Ovary (tissue), 3 donors: ENCODE results near the gene XXYLT1.

Source experiments
- EP300 ChIP-seq: sonication (generic); formaldehyde crosslinking; IDR thresholded peaks from one replicate; pipeline ENCODE4 v1.6.1; 2017; ENCODE audit warnings: antibody characterized with exemption
- POLR2A ChIP-seq: fragments of 450-650 bp; IDR thresholded peaks from one replicate; pipeline ENCODE4 v1.6.1; 2017; ENCODE audit warnings: antibody characterized with exemption, mild to moderate bottlenecking, moderate library complexity
- TF ChIP-seq, protein P1 (sequence below), 3 donors: fragments of 450-650 bp in 2 of 3; fragments of 200-600 bp in 1 of 3; IDR thresholded peaks; one replicate each; pipeline versions ENCODE4 v1.5.1 to v1.8.0; 2016 to 2022; ENCODE audit warnings: antibody characterized with exemption in 3 of 3, mild to moderate bottlenecking in 1 of 3
- donor health status: DM: no; HTN: no; CAD: no.

DNA sequence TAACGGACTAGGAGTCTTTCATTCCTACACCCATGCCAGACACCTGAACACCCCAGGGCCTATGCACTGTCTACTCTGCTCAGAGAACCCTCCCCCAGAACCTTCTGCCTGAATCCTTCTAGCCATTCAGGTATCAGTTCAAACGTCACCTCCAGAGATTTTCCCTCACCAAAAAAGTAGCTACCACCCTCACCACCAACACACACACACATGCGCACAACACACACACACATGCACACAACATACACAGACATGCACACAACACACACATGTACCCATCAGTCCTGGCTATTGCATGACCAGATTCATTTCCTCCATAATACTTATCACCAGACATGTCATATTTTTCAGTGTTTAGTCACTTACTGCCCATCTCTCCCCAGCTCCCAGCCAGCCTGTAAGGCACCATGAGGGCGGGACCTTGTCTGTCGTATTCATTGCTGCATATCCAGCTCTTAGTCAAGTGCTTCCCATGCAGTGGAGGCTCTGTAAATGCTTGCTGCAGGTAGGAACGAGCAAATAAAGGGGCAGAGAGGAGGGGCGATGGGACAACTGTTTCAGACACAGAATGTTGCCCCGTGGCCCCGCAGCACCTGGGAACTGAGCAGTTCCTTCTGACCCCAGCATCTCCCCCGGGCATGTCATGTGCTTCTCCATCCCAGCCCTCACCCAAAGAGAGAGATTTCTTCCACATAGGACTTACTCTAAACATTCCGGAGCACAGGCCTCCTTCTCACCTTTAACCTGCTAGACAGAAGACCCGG lies 29.2 kb downstream of the XXYLT1 start:
- TF ChIP-seq, protein P1, sequence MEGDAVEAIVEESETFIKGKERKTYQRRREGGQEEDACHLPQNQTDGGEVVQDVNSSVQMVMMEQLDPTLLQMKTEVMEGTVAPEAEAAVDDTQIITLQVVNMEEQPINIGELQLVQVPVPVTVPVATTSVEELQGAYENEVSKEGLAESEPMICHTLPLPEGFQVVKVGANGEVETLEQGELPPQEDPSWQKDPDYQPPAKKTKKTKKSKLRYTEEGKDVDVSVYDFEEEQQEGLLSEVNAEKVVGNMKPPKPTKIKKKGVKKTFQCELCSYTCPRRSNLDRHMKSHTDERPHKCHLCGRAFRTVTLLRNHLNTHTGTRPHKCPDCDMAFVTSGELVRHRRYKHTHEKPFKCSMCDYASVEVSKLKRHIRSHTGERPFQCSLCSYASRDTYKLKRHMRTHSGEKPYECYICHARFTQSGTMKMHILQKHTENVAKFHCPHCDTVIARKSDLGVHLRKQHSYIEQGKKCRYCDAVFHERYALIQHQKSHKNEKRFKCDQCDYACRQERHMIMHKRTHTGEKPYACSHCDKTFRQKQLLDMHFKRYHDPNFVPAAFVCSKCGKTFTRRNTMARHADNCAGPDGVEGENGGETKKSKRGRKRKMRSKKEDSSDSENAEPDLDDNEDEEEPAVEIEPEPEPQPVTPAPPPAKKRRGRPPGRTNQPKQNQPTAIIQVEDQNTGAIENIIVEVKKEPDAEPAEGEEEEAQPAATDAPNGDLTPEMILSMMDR (IDR thresholded peaks at IDR 0.05) = no peak
- TF ChIP-seq EP300 (no peak), POLR2A (no peak)
